ENCODE results near the gene RAD51B.

GRCh38 chr14:68047906-68048305 lies 228.3 kb downstream of the RAD51B start:
- TF ChIP-seq CTCF (optimal IDR thresholded peaks at IDR 0.05 in 1 of 3, IDR thresholded peaks at IDR 0.05 in 1 of 3, conservative IDR thresholded peaks at IDR 0.05 in 1 of 3; ENCODE audit: extremely low read depth in 1 of 3, insufficient read depth in 2 of 3, low read length in 3 of 3): no peak
- TF ChIP-seq EZH2 (IDR thresholded peaks at IDR 0.05; ENCODE audit: low read length): no peak

Measured in keratinocyte (primary cell).